Fibroblast of skin of scalp (primary cell): ENCODE results near the gene SELPLG.
"Not testable (repeated sequence)": the region's sequence is repeated elsewhere in the genome, so short reads cannot be mapped to it uniquely, and the experiment has no call there.

Experiments used
- DNase-seq: peaks from one replicate; pipeline ENCODE4 v3.0.0-alpha.2; 2013

The SELPLG gene

GRCh38 chr12:108586306-108586705, 47.4 kb downstream of the SELPLG start:
- no peak for DNase-seq

GRCh38 chr12:108585864-108586263, 47.8 kb downstream of the SELPLG start:
- DNase-seq: no peak

GRCh38 chr12:108584456-108585065, 49.1 kb downstream of the SELPLG start:
- no peak for DNase-seq

DNA sequence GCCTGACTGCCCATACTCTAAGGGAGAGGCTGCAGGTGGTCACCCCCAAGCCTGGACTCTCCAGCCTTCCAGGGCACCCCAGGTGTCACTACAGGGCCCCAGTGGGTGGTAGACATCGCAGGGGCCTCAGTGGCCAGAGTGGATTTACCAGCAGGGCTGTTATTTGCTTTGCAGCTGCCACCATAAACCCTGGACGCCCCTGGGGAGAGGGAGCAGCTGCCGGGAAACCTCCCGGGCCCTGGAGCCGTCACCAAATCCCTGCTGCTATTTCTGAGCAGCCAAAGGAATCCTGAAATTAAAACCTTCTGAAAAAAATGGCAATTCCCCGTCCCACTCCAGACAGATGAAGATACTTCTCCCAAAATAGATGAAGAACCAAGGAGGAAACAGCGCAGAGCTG, 49.7 kb downstream of the SELPLG start:
- peak; percentile 54 for DNase-seq

DNA sequence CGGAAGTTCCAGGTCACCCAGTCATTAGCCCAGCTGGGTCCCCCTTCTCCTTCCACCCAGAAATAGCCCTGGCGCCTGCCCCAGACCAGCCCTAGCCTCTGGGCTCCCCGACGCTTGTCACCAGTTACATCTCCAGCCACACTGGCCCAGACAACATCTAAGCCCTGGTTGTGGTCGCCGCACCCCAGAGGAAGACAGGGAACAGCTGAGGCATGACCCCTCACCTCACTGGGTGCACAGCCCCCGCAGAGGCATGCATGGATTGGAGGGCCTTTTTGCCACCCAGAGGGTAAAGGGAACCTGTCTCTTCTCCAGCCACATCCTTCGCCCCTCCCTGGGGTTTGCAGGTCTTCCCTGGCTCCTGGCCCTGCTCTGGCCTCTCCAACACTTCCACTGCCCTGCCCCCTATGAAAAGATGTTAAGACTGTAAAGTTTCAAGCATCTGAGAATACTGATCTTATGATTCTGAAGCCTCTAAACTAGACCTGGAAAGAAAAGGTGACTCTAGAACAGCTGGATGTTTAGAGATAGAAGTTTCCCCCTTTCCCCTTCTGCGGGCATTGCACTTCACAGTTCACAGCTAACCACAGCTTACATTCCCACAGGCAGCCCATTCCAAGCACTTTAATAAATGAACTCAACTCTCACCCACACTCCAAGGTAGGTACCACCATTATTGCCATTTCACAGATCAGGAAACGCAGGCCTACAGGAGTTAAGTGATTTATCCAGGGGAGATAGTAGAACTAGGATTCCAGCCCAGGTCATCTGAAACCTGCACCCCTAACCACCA, 50.5 kb downstream of the SELPLG start:
- no peak for DNase-seq

DNA sequence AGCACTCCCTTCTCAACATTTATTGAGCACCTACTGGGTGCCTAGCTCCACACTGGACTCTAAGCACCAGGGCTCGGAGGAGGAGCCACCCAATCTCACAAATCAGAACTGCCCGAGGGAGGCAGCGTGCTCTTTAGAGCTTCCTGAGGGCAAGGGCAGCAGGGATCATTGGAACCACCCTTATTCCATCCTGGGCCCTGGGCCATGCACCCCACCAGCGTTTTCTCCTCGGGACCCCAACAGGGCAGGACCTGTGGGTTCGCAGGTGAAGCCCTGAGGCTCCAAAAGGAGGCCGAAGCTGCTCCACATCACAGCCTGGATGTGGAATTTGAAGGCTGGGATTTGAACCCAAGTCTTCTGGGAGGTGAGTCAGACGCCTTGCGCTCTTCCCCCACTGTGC, 51.2 kb downstream of the SELPLG start:
- DNase-seq: no peak

DNA sequence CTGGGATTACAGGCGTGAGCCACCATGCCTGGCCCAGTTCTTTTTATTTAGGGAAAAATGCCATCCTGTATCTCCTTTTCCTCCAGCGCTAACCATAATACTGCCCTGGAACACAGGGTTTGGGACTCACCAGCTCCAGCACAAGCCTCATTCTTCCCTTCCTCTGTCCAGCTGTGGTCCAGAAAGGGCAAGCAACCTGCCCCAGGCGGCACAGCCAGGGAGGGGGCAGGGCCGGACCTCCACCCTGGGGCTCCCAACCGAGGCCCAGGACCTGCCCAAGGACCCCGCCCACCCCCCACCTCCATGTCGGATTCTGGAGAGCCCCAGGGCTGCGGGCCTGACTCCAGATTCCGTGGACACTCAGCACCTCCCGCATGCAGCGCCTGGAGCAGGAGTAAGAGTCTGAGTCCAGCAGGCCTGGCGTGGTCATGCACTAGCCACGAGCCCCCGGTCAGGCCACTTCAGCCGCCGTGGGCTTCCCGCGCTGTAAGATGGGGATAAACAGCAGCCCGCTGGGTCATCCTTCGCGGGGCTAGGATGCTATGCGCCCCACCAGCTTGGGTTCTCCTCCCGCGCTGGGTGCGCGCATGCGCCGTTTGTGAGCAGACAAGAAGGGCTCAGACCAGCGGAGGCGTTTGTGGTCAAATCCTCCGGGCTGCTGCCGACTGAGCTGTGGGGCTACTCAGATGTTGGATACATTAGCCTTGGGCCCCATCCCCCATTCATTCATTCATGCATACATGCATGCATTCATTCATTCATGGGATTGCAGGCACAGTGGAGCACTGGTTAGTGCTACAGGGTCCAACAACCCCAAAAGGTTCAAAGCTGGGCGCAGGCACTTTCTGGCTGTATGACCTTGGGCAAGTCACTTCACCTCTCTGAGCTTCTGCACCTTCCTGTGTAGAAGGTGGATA, 52.1 kb downstream of the SELPLG start:
- no peak for DNase-seq

- DNase-seq: no peak
These were observed 53.2 kb downstream of the SELPLG start for GRCh38 chr12:108580531-108580930.

DNA sequence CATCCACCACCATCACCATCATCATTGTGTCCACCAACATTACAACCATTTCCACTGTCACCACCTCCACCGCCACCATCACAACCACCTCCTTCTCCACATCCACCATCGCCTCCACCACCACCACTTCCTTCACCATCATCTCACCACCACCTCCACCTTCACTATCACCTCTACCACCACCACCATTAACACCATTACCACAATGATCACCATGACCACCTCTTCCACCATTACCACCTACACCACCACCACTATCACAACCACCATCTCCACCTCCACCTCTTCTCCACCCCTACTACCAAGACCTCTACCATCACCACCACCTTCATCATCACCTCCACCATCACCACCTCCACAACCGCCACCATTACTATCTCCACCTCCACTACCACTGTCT, 54.9 kb downstream of the SELPLG start:
- no peak for DNase-seq

GRCh38 chr12:108578264-108578663, 55.4 kb downstream of the SELPLG start:
- DNase-seq: no peak

- no peak for DNase-seq
These were observed 56.2 kb downstream of the SELPLG start for GRCh38 chr12:108577458-108577857.

DNA sequence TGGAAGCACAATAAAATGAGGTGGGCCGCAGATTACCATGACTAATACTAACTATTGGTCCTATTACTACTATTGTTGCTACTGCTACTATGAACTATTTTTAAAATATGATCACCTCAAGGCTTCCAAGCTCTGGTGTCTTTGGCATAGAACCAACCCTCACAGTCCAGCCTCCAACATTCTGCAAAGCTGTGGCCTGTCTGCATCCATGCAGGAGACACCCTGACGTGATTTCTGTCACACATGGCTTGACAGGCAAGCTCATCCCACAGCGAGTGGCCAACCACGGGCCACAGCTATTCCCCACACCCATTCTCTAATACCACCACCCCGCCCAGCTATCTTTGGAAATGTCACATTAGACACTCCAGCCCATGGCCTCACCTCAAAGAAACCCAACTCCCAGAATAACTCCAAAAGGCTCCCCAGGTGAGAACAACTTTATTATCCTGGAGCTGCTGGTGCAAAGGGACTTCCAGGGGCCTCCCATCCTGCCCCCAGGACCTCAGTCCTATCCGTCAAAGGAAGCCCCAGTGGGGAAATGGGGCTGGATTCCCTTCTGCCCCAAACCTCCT, 56.9 kb downstream of the SELPLG start:
- DNase-seq: peak; percentile 93

GRCh38 chr12:108575199-108575912, 58.3 kb downstream of the SELPLG start:
- peak; percentile 20 for DNase-seq

DNA sequence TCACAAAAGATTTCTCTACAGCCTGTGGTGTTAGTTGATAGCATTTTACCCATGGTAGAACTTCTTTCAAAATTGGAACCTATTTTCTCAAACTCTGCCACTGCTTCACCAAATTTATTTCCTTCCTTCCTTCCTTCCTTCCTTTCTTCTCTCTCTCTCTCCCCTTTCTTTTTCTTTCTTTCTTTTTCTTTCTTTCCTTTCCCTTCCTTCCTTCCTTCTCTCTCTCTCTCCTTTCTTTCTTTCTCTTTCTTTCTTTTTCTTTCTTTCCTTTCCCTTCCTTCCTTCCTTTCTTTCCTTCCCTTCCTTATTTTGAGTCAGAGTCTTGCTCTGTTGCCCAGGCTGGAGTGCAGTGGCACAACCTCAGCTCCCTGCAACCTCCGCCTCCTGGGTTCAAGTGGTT, 59.4 kb downstream of the SELPLG start:
- not testable (repeated sequence) for DNase-seq

DNA sequence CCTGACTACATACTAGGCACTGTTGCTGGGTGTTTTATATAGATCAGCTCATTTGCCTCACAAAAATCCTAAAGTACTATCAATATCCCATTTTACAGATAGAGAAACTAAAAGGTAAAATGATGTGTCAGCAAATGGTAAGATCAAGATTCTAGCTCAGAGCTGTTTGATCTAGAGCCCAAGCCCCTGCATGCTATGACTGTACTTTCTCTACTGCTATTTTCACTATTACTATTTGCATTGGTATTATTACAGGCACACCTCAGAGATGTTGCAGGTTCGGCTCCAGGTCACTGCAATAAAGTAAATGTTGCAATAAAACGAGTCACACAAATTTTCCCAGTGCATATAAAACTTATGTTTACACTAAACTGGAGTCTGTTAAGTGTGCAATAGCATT, 60.4 kb downstream of the SELPLG start:
- no peak for DNase-seq

- no peak for DNase-seq
These were observed 61.4 kb downstream of the SELPLG start for GRCh38 chr12:108572166-108572790.
